HUES48 (cell line): ENCODE data around the gene NDUFA11.

Experiments
- H3K27ac ChIP-seq: one replicate; pipeline ENCODE4 v1.7.0; 2013; ENCODE audit warnings: low read depth, low read length, inconsistent platforms
- H3K27me3 ChIP-seq: 2 replicates; pipeline ENCODE4 v1.6.1; 2013; ENCODE audit warnings: mild to moderate bottlenecking, low read length; ENCODE audit not compliant: control insufficient read depth, insufficient read depth
- H3K36me3 ChIP-seq: 2 replicates; pipeline ENCODE4 v1.6.1; 2013; ENCODE audit warnings: low read length; ENCODE audit not compliant: control insufficient read depth, insufficient read depth
- H3K4me1 ChIP-seq: 2 replicates; pipeline ENCODE4 v1.6.1; 2013; ENCODE audit warnings: mild to moderate bottlenecking, low read length; ENCODE audit not compliant: control insufficient read depth, insufficient read depth
- H3K4me3 ChIP-seq: 2 replicates; pipeline ENCODE4 v1.5.1; 2013; ENCODE audit warnings: mild to moderate bottlenecking, low read depth, low read length
- H3K9ac ChIP-seq: 2 replicates; pipeline ENCODE4 v1.6.1; 2013; ENCODE audit warnings: mild to moderate bottlenecking, low read depth, low read length, moderate library complexity
- H3K9me3 ChIP-seq: 2 replicates; pipeline ENCODE4 v1.6.1; 2013; ENCODE audit warnings: low read length; ENCODE audit not compliant: control insufficient read depth, insufficient read depth

The NDUFA11 gene

GRCh38 chr19:5905114-5905778, 1.7 kb upstream of the NDUFA11 start:
- Histone ChIP-seq H3K9ac (peak overlapping the region; percentile 74), H3K36me3 (peaks cover 6% of the 10 kb centered on the region; the same call in 1 of the 2 replicates), H3K27ac (peak overlapping the region; percentile 60), H3K9me3 (no peaks in the 10 kb centered on the region), H3K4me1 (no peaks in the 10 kb centered on the region), H3K4me3 (peak overlapping the region; percentile 89), H3K27me3 (no peaks in the 10 kb centered on the region)

- H3K4me3 ChIP-seq, result peak within 1 kb of the TSS; percentile 96
- peak within 1 kb of the TSS; percentile 97 for H3K27ac ChIP-seq
- H3K4me1 ChIP-seq, result no peaks in the 10 kb centered on the region
- peak within 1 kb of the TSS; percentile 96 for H3K9ac ChIP-seq
- H3K9me3 ChIP-seq, result no peaks in the 10 kb centered on the region
- no peaks in the 10 kb centered on the region for H3K27me3 ChIP-seq
- peaks cover 6% of the 10 kb centered on the region; the same call in 1 of the 2 replicates for H3K36me3 ChIP-seq
Measured at GRCh38 chr19:5904352-5905113, 943 bp upstream of the NDUFA11 start, which contains the start of gene VMAC. VMAC (plus strand) TSS chr19:5904872; CDS start chr19:5904891, 19 bp downstream.

GRCh38 chr19:5903056-5903623, 450 bp downstream of the NDUFA11 start:
- Histone ChIP-seq H3K36me3 (peaks cover 6% of the 10 kb centered on the region; the same call in 1 of the 2 replicates), H3K27ac (peak overlapping the region; percentile 97), H3K4me1 (no peaks in the 10 kb centered on the region), H3K27me3 (no peaks in the 10 kb centered on the region), H3K9ac (peak overlapping the region; percentile 96), H3K9me3 (no peaks in the 10 kb centered on the region), H3K4me3 (peak overlapping the region; percentile 96)

- Histone ChIP-seq H3K4me1 (no peaks in the 10 kb centered on the region), H3K9ac (no peak overlapping the region)
Measured at GRCh38 chr19:5900976-5901375, 2.6 kb downstream of the NDUFA11 start.

GRCh38 chr19:5899728-5900526, 3.7 kb downstream of the NDUFA11 start:
- no peak overlapping the region for H3K27ac ChIP-seq
- H3K9ac ChIP-seq, result no peak overlapping the region
- H3K36me3 ChIP-seq, result peaks cover 22% of the 10 kb centered on the region
- no peak overlapping the region for H3K4me3 ChIP-seq
- H3K4me1 ChIP-seq, result no peaks in the 10 kb centered on the region
- no peaks in the 10 kb centered on the region for H3K9me3 ChIP-seq
- H3K27me3 ChIP-seq, result no peaks in the 10 kb centered on the region

More at GRCh38 chr19:5900976-5901375, 2.6 kb downstream of the NDUFA11 start:
- H3K4me3 ChIP-seq, result no peak overlapping the region
- H3K27ac ChIP-seq, result no peak overlapping the region
- H3K27me3 ChIP-seq, result no peaks in the 10 kb centered on the region
- peaks cover 11% of the 10 kb centered on the region for H3K36me3 ChIP-seq
- H3K9me3 ChIP-seq, result no peaks in the 10 kb centered on the region

GRCh38 chr19:5897189-5897969, 6.2 kb downstream of the NDUFA11 start:
- H3K27me3 ChIP-seq, result no peaks in the 10 kb centered on the region

GRCh38 chr19:5896365-5897076, 7.1 kb downstream of the NDUFA11 start:
- Histone ChIP-seq H3K4me1 (no peaks in the 10 kb centered on the region; the same call in 1 of the 2 replicates), H3K9ac (no peak overlapping the region), H3K9me3 (no peaks in the 10 kb centered on the region), H3K4me3 (no peak overlapping the region), H3K27me3 (no peaks in the 10 kb centered on the region; the same call in 1 of the 2 replicates), H3K36me3 (peaks cover 25% of the 10 kb centered on the region), H3K27ac (no peak overlapping the region)

More at GRCh38 chr19:5897189-5897969, 6.2 kb downstream of the NDUFA11 start:
- H3K4me3 ChIP-seq, result no peak overlapping the region
- no peak overlapping the region for H3K27ac ChIP-seq
- no peaks in the 10 kb centered on the region; the same call in 1 of the 2 replicates for H3K4me1 ChIP-seq
- peaks cover 25% of the 10 kb centered on the region for H3K36me3 ChIP-seq
- no peaks in the 10 kb centered on the region for H3K9me3 ChIP-seq
- H3K9ac ChIP-seq, result no peak overlapping the region

- Histone ChIP-seq H3K36me3 (peaks cover 20% of the 10 kb centered on the region), H3K9ac (no peak overlapping the region), H3K4me1 (no peaks in the 10 kb centered on the region; the same call in 1 of the 2 replicates), H3K27ac (no peak overlapping the region), H3K9me3 (no peaks in the 10 kb centered on the region), H3K4me3 (no peak overlapping the region), H3K27me3 (no peaks in the 10 kb centered on the region; the same call in 1 of the 2 replicates)
Measured at GRCh38 chr19:5895890-5896289, 7.7 kb downstream of the NDUFA11 start.

GRCh38 chr19:5895409-5895808, 8.2 kb downstream of the NDUFA11 start:
- Histone ChIP-seq H3K4me1 (no peaks in the 10 kb centered on the region; the same call in 1 of the 2 replicates), H3K9me3 (no peaks in the 10 kb centered on the region), H3K9ac (no peak overlapping the region), H3K27me3 (no peaks in the 10 kb centered on the region; the same call in 1 of the 2 replicates), H3K36me3 (peaks cover 19% of the 10 kb centered on the region), H3K27ac (no peak overlapping the region), H3K4me3 (no peak overlapping the region)
